Kidney (tissue), 14 donors: Measurements from ENCODE around the gene CAMK2G. TPM values are rescaled to one million over a fixed set of nuclear protein-coding genes. Genes with fewer than 3 reads are reported as not detected.

ENCODE experiments used
- DNase-seq, 5 donors: peaks; one replicate each; pipeline ENCODE4 v3.0.0-alpha.2; 2013 to 2020
- FAIRE-seq: peaks from 2 replicates; lab custom pipeline; 2012; peaks lifted over from hg19 to GRCh38; lab: Jason Lieb, UNC
- H3K27ac ChIP-seq, 2 donors: one replicate each; pipeline ENCODE4 v1.7.0; 2013; ENCODE audit warnings: low read depth in 2 of 2, low read length in 2 of 2, inconsistent platforms in 1 of 2
- H3K27me3 ChIP-seq: one replicate; pipeline ENCODE4 v1.7.1; 2013; ENCODE audit warnings: low read length, inconsistent platforms; ENCODE audit not compliant: control insufficient read depth, insufficient read depth
- H3K36me3 ChIP-seq, 3 donors: one replicate each; pipeline versions ENCODE4 v1.7.0 to v1.7.1; 2013; ENCODE audit warnings: low read length in 3 of 3, control low read depth in 1 of 3, inconsistent platforms in 1 of 3; ENCODE audit not compliant: insufficient read depth in 3 of 3, control insufficient read depth in 2 of 3
- H3K4me1 ChIP-seq, 3 donors: one replicate each; pipeline versions ENCODE4 v1.7.0 to v1.7.1; 2013; ENCODE audit warnings: low read length in 3 of 3, inconsistent platforms in 1 of 3, low read depth in 1 of 3; ENCODE audit not compliant: control insufficient read depth in 2 of 3, insufficient read depth in 2 of 3
- H3K4me3 ChIP-seq, 3 donors: one replicate each; pipeline versions ENCODE4 v1.7.0 to v1.8.1; 2013; ENCODE audit warnings: low read length in 3 of 3, control low read depth in 1 of 3, inconsistent platforms in 1 of 3
- H3K9ac ChIP-seq, 3 donors: one replicate each; pipeline versions ENCODE4 v1.7.0 to v1.7.1; 2013; ENCODE audit warnings: low read length in 3 of 3, control low read depth in 1 of 3, inconsistent platforms in 1 of 3
- H3K9me3 ChIP-seq, 3 donors: one replicate each; pipeline versions ENCODE4 v1.7.0 to v1.7.1; 2013; ENCODE audit warnings: low read length in 3 of 3, control low read depth in 1 of 3, inconsistent platforms in 1 of 3; ENCODE audit not compliant: control insufficient read depth in 2 of 3, insufficient read depth in 1 of 3
- CTCF ChIP-seq: IDR thresholded peaks from 3 replicates; pipeline ENCODE4 v1.5.1; 2012; ENCODE audit warnings: mild to moderate bottlenecking, moderate library complexity, borderline replicate concordance; ENCODE audit not compliant: insufficient read depth; ENCODE audit errors: extremely low read depth
- intact Hi-C: fragments of 100-400 bp; cut with DNase I; formaldehyde crosslinking; loops from one replicate; pipeline ENCODE4 v1.11.1; 2022
- polyA plus RNA-seq: library from polyadenylated mRNA; stranded (reverse); fragments of 350-450 nt; fragmentation: Illumina TruSeq; extraction: RNeasy Lipid Tissue Mini Kit (QIAGEN cat#74804); gene quantifications from one replicate; pipeline ENCODE4 v1.2.3, GENCODE V29; 2014; ENCODE audit warnings: low read depth, low replicate concordance; ENCODE audit not compliant: insufficient read depth
- total RNA-seq: library from RNA; stranded (reverse); fragmentation: NEBNext Ultra II Directional; extraction: Animal tissue kit (Norgen Biotek cat#: 25700); gene quantifications from one replicate; pipeline ENCODE4 v1.2.1, GENCODE V29; 2021
- donor health status: control.
- donor health status: control.
- donor health status: control.
- donor health status: control.
- donor health status: control.
- donor health status: DM: yes; HTN: yes; CAD: no.
- donor health status: Normal renal cell carcinoma (clear cell type).

CAMK2G gene
- total and polyA plus RNA-seq, 2 donors from 2014 or later, result 21.0 to 29.1 TPM

GRCh38 chr10:73916761-73917470, 42.6 kb upstream of the CAMK2G start:
- Histone ChIP-seq H3K4me3 (peak overlapping the region in 1 of 3 donors; percentile 10), H3K4me1 (peaks cover 0 to 14% (median 7%) of the 10 kb centered on the region in 3 donors), H3K9ac (no peak overlapping the region), H3K27me3 (no peaks in the 10 kb centered on the region), H3K36me3 (no peaks in the 10 kb centered on the region), H3K27ac (peak overlapping the region; percentile 16 to 41), H3K9me3 (no peaks in the 10 kb centered on the region)
- FAIRE-seq (no peak), DNase-seq (peak in 1 of 5 donors; percentile 35)
- TF ChIP-seq CTCF, result no peak
- intact Hi-C loops, result no loop called here

- no peak for TF ChIP-seq CTCF
- H3K27ac ChIP-seq, result peak overlapping the region; percentile 1 to 11
- H3K36me3 ChIP-seq, result no peaks in the 10 kb centered on the region
- FAIRE-seq, result no peak
- H3K9ac ChIP-seq, result peak overlapping the region in 1 of 3 donors; percentile 48
- peak in 1 of 5 donors; percentile 15 for DNase-seq
- H3K4me1 ChIP-seq, result peaks cover 0 to 17% (median 14%) of the 10 kb centered on the region in 3 donors
- no peaks in the 10 kb centered on the region for H3K9me3 ChIP-seq
- peak overlapping the region in 1 of 3 donors; percentile 64 for H3K4me3 ChIP-seq
- intact Hi-C loops, result no loop called here
- no peaks in the 10 kb centered on the region for H3K27me3 ChIP-seq
Observed at GRCh38 chr10:73915206-73915851, 41.0 kb upstream of the CAMK2G start.

- no peak overlapping the region for H3K27ac ChIP-seq
- no peak for FAIRE-seq
- H3K9ac ChIP-seq, result peak overlapping the region in 1 of 3 donors; percentile 48
- peaks cover 0 to 20% (median 8%) of the 10 kb centered on the region in 3 donors for H3K4me1 ChIP-seq
- H3K27me3 ChIP-seq, result no peaks in the 10 kb centered on the region
- H3K9me3 ChIP-seq, result no peaks in the 10 kb centered on the region
- intact Hi-C loops, result no loop called here
- peak overlapping the region in 1 of 3 donors; percentile 64 for H3K4me3 ChIP-seq
- H3K36me3 ChIP-seq, result no peaks in the 10 kb centered on the region
- TF ChIP-seq CTCF, result no peak
- peak in 1 of 5 donors; percentile 59 for DNase-seq
Observed at GRCh38 chr10:73914036-73914435, 39.7 kb upstream of the CAMK2G start.
